Stimulated activated CD4-positive, alpha-beta T cell treated with anti-CD3 and anti-CD28 coated beads, TNF-alpha, amount 100 ng/mL, for 24 hours (primary cell): ENCODE data around the gene DMXL1.

Experiments
- DNase-seq, 3 experiments: peaks; one replicate each; pipeline ENCODE4 v3.0.0-alpha.2; 2020; ENCODE audit warnings: low read depth in 3 of 3

The DMXL1 gene

DNA sequence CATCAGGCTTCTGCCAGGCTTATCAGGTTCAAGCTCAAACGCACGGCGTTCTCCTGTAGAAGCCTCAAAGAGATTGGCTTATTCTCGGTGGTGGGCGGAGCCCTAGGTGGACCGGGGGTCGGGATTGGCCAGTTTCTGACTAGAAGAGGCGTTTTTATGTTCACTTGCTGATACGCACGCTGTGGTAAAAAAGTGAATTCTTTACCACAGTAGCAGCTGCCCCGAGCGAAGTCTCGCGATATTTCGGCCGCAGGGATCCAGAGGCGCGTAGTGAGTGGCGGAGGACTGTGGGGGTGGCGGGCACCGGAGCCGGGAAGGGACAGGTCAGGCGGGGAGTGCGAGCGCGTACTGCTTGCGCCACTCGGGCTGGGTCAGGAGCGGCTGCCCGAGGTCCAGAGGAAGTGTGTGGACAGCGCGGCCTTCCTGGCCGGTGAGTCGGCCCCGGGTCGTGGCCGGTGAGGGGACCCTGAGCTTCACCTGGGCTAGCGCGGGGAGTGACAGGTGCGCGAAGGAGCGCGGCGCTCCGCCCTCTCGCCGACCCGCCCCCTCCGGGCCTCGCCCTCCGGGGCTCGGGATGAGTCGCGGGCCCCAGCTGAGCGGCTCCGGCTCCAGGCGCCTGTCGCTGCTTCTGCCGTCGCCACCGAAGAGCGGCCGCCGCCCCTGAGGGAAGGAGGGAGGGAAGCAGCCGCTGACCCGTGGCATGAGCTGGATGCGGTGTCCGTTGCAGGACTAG, at the start of gene DMXL1:
Gene DMXL1 (plus strand): TSS at position 260 of the 733 bp plus-strand sequence. CDS start 483 bp downstream, outside the sequence.
- DNase-seq = peak; percentile 91 to 98 (median 98)

GRCh38 chr5:119021149-119021732, 49.6 kb upstream of the DMXL1 start:
- no peak for DNase-seq

GRCh38 chr5:119022017-119022745, 48.7 kb upstream of the DMXL1 start:
- DNase-seq = no peak

DNA sequence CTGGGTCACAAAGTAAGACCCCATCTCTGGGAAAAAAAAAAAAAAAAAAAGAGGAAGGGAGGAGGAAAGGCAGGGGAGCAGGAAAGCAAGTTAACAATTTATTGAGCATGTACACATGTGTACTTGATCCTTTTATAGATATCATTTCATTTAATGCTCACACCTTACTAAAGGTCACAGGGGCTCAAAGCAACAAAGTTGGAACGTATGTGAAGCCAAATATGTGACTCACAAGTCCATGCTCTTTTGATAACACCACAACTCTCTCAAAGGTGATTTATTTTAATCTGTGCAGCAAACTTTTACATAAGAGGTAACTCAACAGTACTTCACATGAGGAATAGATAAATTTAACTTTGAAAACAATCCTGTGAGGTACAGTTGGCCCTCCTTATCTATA, 48.1 kb upstream of the DMXL1 start:
- DNase-seq = no peak

GRCh38 chr5:119028575-119028974, 42.3 kb upstream of the DMXL1 start:
- DNase-seq = no peak

DNA sequence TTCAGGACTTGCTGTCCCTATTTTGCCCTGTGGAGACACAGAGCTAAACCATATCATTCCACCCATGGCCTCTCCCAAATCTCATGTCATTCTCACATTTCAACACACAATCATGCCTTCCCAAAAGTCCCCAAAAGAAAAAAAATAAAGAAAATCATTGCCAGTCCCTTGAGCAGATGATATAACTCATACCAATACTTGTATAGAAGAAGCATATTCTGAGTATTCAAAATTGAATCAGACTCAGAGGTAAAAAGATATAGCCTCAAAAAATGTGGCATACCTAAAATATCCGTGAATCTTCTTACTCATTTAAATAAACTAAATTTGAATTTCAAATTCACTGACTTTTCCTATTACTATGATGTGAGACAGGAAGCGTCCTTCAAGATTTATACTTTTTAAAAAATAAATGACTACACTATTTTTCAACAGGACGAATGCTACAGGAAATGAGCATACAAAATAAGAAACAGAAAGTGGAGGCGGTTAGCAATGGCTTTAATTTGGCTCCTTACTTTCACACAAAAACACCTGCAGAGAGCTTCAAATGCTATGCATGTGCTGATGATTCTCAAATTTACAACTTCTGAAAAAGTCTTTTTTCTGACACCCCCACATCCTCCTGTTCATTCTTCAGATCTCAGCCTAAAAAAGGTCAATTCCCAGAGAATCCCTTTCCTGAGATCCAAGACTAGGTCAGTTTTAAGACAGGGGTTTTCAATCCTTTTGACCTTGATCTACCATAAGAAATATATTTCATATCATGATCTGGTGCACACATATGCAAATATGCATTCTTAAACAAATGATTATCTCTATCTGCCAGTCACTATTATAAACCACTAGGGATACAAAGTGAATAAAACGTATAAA, 39.6 kb upstream of the DMXL1 start:
- DNase-seq = no peak

DNA sequence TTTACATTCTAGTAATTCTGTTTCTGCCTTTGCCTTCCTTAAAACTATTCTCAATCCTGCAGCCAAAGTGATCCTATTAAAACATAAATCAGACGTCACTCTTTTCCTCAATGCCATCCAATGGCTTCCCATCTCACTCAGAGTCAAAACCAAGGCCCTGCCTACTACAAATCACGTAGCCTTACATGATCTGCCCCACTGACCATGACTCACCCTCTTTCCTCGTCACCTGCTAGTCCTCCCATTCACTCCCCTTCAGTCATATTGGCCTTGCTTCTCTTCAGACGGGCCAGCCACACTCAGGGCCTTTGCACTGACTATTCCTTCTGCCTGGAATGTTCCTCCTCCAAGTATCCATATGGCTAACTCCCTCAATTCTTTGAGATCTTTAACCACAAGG, 39.0 kb upstream of the DMXL1 start:
- DNase-seq = peak in 1 of 3 experiments; percentile 21

- DNase-seq = no peak
Observed at GRCh38 chr5:119032656-119033055, 38.2 kb upstream of the DMXL1 start.

DNA sequence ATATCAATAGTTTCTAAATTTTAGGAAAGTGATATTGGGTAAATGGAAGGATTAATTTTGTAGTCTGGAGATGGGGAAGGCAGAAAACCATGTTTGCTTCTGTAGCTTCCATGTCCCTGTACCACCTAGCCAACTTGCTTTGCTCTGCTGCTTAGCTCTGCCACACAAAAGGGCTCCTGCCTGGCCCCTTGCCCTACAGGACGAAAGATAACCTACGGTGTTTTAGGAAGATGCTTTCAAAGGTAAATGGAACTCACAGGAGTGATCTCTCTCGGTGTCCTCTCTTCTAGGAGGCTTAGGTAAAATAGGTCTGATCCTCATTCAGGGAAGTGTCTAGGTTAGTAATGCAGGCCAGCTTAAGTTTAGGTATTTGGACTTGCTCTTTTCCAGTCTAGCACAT, 37.8 kb upstream of the DMXL1 start:
- DNase-seq = no peak

DNA sequence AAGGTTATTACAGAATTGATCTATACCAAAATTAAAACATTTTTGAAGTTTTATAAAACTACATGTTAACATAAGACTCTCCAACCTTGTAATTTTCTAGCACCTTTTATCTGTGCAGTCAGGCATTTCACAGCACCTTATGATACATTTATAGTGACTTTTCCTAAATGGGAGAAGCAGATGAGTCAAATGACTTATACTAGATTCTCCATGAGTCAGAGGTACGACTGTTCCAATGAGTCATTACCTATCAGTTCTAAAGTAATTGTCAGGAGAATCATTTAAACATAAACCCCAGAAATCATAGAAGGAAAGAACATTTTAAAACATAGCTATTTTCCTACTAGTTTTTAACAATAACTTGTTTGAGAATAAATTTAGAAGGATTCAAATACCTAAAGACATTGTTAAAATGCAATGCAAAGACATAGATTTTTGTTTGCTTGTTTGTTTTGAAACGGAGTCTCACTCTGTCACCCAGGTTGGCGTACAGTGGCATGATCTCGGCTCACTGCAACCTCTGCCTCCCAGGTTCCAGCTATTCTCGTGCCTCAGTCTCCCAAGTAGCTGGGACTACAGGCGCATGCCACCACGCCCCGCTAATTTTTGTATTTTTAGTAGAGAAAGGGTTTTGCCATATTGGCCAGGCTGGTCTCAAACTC, 34.7 kb upstream of the DMXL1 start:
- no peak for DNase-seq

DNA sequence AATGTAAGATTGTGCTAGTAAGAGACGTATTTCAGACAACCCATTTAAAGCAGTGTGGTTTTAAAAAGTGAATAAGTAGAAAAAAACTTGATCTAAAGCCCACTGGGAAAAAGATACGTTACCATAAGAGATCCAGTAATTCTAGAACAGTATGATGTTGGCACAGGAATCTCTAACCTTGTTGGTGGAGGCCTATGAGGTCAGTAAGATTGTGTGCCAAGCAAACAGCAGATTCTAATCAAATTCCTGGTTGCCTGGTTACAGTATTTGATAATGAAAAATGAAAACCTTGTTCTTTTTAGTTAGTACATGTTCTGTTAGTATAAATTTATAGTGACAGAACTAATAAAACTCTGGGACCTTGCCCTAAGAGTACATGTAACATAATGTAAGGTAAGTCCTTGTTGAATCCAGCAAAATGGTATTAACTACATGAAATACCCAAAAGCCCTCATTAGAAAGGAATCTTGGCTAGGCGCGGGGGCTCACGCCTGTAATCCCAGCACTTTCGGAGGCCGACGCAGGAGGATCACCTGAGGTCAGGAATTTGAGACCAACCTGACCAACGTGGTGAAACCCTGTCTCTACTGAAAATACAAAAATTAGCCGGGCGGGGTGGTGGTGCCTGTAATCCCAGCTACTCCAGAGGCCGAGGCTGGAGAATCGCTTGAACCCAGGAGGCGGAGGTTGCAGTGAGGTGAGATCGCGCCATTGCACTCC, 33.2 kb upstream of the DMXL1 start:
- DNase-seq = no peak

DNA sequence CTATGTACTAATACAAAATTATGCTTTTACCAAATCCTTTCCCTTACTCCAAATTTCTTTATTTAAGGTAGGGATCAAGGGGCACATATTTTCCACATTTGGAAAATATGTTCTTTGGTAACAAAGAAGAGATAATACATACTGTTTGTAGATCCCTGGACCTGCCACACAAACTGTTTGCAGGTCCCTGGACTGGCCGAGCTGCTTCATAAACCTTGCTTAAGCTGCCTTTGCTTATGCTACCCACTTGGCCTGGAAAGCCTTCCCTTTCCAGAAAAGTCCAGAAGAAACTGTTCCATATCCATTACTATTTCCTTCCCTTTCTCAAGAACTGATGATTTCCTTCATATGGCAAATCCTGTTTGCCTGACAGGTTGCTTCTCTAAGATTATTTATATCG, 22.6 kb upstream of the DMXL1 start:
- no peak for DNase-seq

GRCh38 chr5:119049824-119050449, 20.9 kb upstream of the DMXL1 start:
- no peak for DNase-seq

- DNase-seq = no peak
Observed at GRCh38 chr5:119054101-119054500, 16.8 kb upstream of the DMXL1 start.

DNA sequence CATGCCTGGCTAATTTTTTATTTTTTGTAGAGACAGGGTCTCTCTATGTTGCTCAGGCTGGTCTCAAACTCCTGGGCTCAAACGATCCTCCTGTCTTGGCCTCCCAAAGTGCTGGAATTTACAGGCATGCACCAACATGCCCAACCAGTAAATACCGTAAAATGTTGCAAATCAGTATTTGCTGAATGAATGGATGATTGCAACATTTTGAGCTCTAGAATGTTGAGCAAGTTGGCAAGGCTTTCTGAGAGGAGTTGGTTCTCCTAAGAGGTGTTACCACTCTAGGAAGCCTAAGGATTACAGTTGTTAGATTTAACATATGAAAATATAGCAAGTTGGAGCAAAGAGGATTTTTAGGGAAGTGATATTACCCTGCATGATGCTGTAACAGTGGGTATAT, 15.6 kb upstream of the DMXL1 start:
- DNase-seq = no peak

- DNase-seq = no peak
Observed at GRCh38 chr5:119058979-119059529, 11.8 kb upstream of the DMXL1 start.

DNA sequence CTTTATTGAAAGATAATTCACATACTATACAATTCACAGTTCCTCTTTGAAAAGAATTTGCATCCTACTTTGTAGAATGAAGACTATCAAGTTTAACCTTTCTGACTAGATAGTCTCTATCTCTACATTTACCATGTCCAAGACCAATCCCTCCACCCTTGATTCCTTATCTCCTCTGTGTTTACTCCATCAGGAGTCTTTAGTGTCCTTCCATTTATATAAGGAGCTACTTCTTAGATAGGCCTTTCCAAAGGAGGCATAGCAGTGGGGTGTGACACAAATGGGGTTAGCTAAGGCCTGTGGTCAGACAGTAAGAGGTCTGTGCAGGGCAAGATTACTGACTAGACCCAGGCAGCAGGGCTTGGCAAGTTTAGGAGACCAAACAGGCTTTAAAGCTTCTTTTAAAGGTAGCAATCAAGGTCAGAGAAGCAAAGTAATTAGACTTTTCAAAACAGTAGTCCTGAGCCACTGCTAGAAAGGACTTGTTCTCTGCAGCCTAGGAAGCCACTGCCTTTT, 11.1 kb upstream of the DMXL1 start:
- no peak for DNase-seq

DNA sequence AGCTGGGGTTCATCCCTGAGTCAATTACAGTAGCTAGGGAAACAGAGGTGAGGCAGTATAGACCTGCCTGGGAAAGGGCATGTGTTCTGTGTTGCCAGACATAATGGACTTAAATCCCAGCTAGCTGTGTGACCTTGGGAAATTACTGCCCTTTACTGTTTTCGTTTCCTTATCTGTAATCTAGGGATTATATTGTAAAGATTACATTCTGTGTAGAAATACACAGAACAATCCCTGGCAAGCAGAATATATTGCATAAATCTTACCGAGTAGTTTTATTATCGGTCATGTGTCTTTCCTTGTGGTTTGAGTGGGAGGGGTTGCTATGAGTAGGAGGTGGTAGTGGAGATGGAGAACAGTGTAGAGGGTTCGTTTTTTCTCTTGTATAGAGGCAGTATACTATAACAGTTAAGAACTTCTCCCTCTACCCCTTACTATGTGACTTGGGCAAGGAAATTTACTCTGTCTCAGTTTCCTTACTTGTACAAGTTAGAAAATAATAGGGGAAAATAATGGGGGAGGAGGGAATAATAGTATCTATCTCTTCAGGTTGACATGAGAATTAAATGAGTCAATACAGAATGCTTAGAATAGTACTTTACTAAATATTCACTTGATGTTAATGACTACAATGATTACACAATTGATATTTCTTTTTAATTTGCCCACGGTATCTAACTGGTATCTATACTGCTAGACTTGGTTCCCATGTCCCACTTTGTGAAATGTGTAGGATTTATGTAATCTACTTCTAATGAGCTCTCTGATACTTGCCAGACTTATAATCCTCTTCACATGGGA, 7.1 kb upstream of the DMXL1 start:
- DNase-seq = no peak

- DNase-seq = no peak
Observed at GRCh38 chr5:119067450-119067849, 3.4 kb upstream of the DMXL1 start.
